Measurements from ENCODE around the gene TMPRSS4. TPM values are rescaled to one million over a fixed set of nuclear protein-coding genes. Genes with fewer than 3 reads are reported as not detected.

TMPRSS4 gene
- total RNA-seq, 1 experiment from 2014 or later = not detected

DNA sequence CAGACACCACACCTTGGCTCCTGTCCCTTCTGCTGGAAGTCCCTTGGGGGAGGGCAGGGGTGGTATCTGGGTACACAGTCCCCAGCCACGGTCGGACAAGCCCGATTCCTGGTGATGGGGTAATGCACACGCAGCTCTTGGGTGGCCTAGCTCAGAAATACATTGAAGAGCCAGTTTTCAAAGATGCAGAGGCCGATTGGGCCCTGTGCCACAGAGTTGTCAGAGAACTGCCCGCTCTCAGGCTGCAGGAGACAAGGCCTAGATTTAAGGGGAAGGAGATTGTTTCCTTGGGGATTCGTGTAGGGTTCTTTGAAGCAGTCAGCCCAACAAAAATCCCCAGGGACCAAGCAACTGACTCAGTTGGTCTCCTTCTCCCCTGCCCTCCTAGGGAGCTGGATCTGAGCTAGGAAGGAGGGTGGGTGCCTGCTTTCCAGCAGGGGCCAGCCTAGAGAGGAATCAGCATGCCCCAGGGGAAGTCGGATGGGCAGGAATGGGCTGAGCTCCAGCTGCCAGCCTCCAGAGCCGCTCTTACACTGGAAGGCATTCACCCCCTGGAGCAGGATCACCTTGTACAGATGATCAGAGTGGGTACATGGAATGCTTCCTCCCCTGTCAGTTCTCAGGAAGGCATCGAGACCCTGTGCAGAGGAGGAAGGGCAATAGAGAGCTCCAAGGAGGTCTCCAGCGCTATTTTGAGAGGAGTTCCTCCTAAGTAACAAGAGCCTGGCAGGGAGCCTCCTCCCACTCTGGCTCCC lies 79.1 kb downstream of the TMPRSS4 start:
- BruUV-seq (replicated peaks) = no TSS peak

DNA sequence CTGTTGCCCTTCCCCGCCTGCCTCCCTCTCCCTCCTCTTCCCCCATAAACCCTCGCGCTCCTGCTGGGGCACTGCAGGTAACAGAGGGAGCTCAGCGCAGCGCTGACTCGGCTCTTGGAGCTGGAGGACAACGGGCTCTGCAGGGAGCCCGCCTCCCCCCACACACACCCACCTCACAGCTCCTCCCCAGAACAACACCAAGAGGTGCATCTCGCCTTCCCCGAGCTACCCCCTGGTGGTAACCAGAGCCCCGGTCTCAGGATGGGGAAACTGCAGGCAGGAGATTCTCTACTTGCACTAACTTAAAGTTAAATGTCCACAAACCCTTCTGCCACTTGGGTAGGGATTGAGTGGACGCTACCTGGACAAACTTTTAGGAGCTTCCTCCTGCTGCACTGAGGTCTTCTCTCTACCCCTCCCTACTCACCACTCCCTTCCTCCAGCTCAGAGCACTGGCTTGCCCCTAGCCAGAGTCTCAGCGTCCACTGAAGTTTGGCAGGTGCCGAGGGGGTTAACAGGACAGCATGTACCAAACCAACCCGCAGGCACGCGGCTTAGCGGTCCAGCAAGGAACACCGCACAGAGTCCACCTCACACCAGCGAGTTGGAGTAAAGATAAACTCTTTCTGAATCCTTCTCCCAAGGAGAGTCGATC lies 79.8 kb downstream of the TMPRSS4 start:
- H3K9me3 ChIP-seq (ENCODE audit: low read depth, low read length, poor library complexity, severe bottlenecking) = no peaks in the 10 kb centered on the region
- no peak overlapping the region for H3K4me3 ChIP-seq (ENCODE audit: low read depth, low read length, poor library complexity, severe bottlenecking)
- peaks cover 59% of the 10 kb centered on the region for H3K27me3 ChIP-seq (replicated peaks; ENCODE audit: insufficient read depth, low read depth, low read length, poor library complexity)
- no peak overlapping the region for H3K27ac ChIP-seq (ENCODE audit: low read depth, low read length, poor library complexity, severe bottlenecking)
- intact Hi-C loops (cut with micrococcal nuclease; ENCODE audit: unreplicated experiment) = no loop called here
- no peaks in the 10 kb centered on the region for H3K36me3 ChIP-seq (ENCODE audit: insufficient read depth, low read length, poor library complexity, severe bottlenecking)
- DNase-seq (ENCODE audit: low spot score) = no peak
- ChIA-PET POLR2A (ENCODE audit: low non-redundant PET) (no interaction called here), CTCF (interaction anchor here (0.5 to 0.7 kb wide), 2 partner anchors 103 to 279 kb away, joined by 4 to 5 read pairs; no protein-coding TSS in a partner anchor)
- TF ChIP-seq, protein P1, sequence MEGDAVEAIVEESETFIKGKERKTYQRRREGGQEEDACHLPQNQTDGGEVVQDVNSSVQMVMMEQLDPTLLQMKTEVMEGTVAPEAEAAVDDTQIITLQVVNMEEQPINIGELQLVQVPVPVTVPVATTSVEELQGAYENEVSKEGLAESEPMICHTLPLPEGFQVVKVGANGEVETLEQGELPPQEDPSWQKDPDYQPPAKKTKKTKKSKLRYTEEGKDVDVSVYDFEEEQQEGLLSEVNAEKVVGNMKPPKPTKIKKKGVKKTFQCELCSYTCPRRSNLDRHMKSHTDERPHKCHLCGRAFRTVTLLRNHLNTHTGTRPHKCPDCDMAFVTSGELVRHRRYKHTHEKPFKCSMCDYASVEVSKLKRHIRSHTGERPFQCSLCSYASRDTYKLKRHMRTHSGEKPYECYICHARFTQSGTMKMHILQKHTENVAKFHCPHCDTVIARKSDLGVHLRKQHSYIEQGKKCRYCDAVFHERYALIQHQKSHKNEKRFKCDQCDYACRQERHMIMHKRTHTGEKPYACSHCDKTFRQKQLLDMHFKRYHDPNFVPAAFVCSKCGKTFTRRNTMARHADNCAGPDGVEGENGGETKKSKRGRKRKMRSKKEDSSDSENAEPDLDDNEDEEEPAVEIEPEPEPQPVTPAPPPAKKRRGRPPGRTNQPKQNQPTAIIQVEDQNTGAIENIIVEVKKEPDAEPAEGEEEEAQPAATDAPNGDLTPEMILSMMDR (conservative IDR thresholded peaks at IDR 0.05; ENCODE audit: low read depth, low read length) = no peak
- TF ChIP-seq EZH2 (IDR thresholded peaks at IDR 0.05; ENCODE audit: borderline replicate concordance, low read depth, low read length, poor library complexity, severe bottlenecking) = no peak
- peaks cover 9% of the 10 kb centered on the region for H3K4me1 ChIP-seq (ENCODE audit: insufficient read depth, low read length, poor library complexity, severe bottlenecking)
- BruUV-seq (replicated peaks) = no TSS peak

More for the DNA sequence above, 79.1 kb downstream of the TMPRSS4 start:
- Histone ChIP-seq H3K27ac (ENCODE audit: low read depth, low read length, poor library complexity, severe bottlenecking) (no peak overlapping the region), H3K36me3 (ENCODE audit: insufficient read depth, low read length, poor library complexity, severe bottlenecking) (no peaks in the 10 kb centered on the region), H3K4me1 (ENCODE audit: insufficient read depth, low read length, poor library complexity, severe bottlenecking) (peaks cover 14% of the 10 kb centered on the region), H3K4me3 (ENCODE audit: low read depth, low read length, poor library complexity, severe bottlenecking) (no peak overlapping the region), H3K9me3 (ENCODE audit: low read depth, low read length, poor library complexity, severe bottlenecking) (no peaks in the 10 kb centered on the region), H3K27me3 (replicated peaks; ENCODE audit: insufficient read depth, low read depth, low read length, poor library complexity) (peaks cover 59% of the 10 kb centered on the region)
- TF ChIP-seq EZH2 (IDR thresholded peaks at IDR 0.05; ENCODE audit: borderline replicate concordance, low read depth, low read length, poor library complexity, severe bottlenecking) = no peak
- TF ChIP-seq, protein P1 (conservative IDR thresholded peaks at IDR 0.05; ENCODE audit: low read depth, low read length) = no peak
- CTCF ChIA-PET = interaction anchor here (0.5 to 0.7 kb wide), 3 partner anchors 102 to 338 kb away, joined by 3 to 5 read pairs (median 4); no protein-coding TSS in a partner anchor
- POLR2A ChIA-PET (ENCODE audit: low non-redundant PET) = no interaction called here
- intact Hi-C loops (cut with micrococcal nuclease; ENCODE audit: unreplicated experiment) = no loop called here
- no peak for DNase-seq (ENCODE audit: low spot score)

DNA sequence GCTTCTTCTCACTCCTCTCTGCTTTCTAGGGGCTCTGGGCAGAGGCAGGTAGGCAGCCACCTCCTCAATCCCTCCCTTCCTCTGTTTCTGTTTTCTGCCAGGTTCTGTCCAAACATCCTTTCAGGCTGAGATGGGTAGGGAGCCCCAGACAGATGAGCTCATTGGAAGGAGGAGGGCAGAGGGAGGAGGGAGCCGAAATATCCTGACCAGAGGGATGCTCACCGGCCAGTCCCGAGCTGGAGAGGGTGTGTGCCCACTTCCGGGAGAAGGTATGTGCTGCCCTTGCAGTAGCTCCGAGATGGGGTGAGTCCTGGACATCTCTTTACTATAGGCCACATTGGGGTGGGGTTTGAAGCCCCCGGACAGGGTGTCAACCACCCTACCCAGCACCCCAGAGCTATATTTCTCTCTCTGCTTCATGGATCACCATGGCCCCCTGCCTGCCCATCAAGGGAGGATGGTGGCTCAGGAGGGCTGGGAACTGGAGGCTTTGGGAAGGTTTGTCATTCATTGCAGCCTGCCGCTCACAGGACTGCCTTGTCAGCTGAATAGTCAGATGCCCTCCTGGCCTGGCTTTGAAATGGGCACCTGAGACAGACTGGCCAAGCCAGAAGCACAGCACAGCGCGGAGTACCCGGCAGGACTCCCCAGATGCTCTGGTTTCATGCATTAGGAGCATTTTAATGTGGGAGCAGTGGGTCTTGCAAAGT lies 80.5 kb downstream of the TMPRSS4 start:
- no peak for TF ChIP-seq EZH2 (IDR thresholded peaks at IDR 0.05; ENCODE audit: borderline replicate concordance, low read depth, low read length, poor library complexity, severe bottlenecking)
- TF ChIP-seq, protein P1 (conservative IDR thresholded peaks at IDR 0.05; ENCODE audit: low read depth, low read length) = no peak
- peaks cover 2% of the 10 kb centered on the region for H3K4me1 ChIP-seq (ENCODE audit: insufficient read depth, low read length, poor library complexity, severe bottlenecking)
- no peaks in the 10 kb centered on the region for H3K9me3 ChIP-seq (ENCODE audit: low read depth, low read length, poor library complexity, severe bottlenecking)
- H3K36me3 ChIP-seq (ENCODE audit: insufficient read depth, low read length, poor library complexity, severe bottlenecking) = no peaks in the 10 kb centered on the region
- no peak for DNase-seq (ENCODE audit: low spot score)
- no peak overlapping the region for H3K4me3 ChIP-seq (ENCODE audit: low read depth, low read length, poor library complexity, severe bottlenecking)
- POLR2A ChIA-PET (ENCODE audit: low non-redundant PET) = no interaction called here
- CTCF ChIA-PET = no interaction called here
- intact Hi-C loops (cut with micrococcal nuclease; ENCODE audit: unreplicated experiment) = no loop called here
- no TSS peak for BruUV-seq (replicated peaks)
- H3K27ac ChIP-seq (ENCODE audit: low read depth, low read length, poor library complexity, severe bottlenecking) = no peak overlapping the region
- peaks cover 59% of the 10 kb centered on the region for H3K27me3 ChIP-seq (replicated peaks; ENCODE audit: insufficient read depth, low read depth, low read length, poor library complexity)
